Fibroblast of lung (primary cell): Measurements from ENCODE around the gene HOXB7. TPM values are rescaled to one million over a fixed set of nuclear protein-coding genes. Genes with fewer than 3 reads are reported as not detected.

Experiments used
- DNase-seq, 2 donors: peaks; one replicate each; pipeline versions ENCODE4 v3.0.0 to v3.0.0-alpha.2; 2010; ENCODE audit warnings: low read depth in 2 of 2
- H2AFZ ChIP-seq: 2 replicates; pipeline ENCODE4 v1.5.1; 2012; ENCODE audit warnings: low read length, control low read depth, inconsistent platforms
- H3K27ac ChIP-seq: 2 replicates; pipeline ENCODE4 v1.5.1; 2011; ENCODE audit warnings: low read length, control low read depth; ENCODE audit not compliant: insufficient read depth
- H3K27me3 ChIP-seq: 2 replicates; pipeline ENCODE4 v1.5.1; 2011; ENCODE audit warnings: mild to moderate bottlenecking, low read length; ENCODE audit not compliant: control insufficient read depth, insufficient read depth
- H3K36me3 ChIP-seq: 2 replicates; pipeline ENCODE4 v1.5.1; 2011; ENCODE audit warnings: low read length; ENCODE audit not compliant: control insufficient read depth, insufficient read depth
- H3K4me1 ChIP-seq: 2 replicates; pipeline ENCODE4 v1.5.1; 2011; ENCODE audit warnings: low read length; ENCODE audit not compliant: control insufficient read depth, insufficient read depth; ENCODE audit errors: extremely low read depth
- H3K4me2 ChIP-seq: 2 replicates; pipeline ENCODE4 v1.5.1; 2011; ENCODE audit warnings: low read length, control low read depth; ENCODE audit not compliant: insufficient read depth; ENCODE audit errors: extremely low read depth
- H3K4me3 ChIP-seq, 4 experiments: fragments of 200-600 bp in 1 of 4; sonication (generic) in 1 of 4; replicated peaks in 1 of 4; 2 replicates each; pipeline ENCODE4 v1.5.1; 2011 to 2016; ENCODE audit warnings: low read length in 4 of 4, low read depth in 3 of 4, mild to moderate bottlenecking in 3 of 4, control low read depth in 2 of 4, inconsistent platforms in 1 of 4, mixed read lengths in 1 of 4; ENCODE audit not compliant: insufficient read depth in 1 of 4; ENCODE audit errors: control extremely low read depth in 1 of 4
- H3K79me2 ChIP-seq: 2 replicates; pipeline ENCODE4 v1.5.1; 2012; ENCODE audit warnings: mild to moderate bottlenecking, low read length, inconsistent platforms; ENCODE audit not compliant: control insufficient read depth, insufficient read depth
- H3K9ac ChIP-seq: 2 replicates; pipeline ENCODE4 v1.5.1; 2011; ENCODE audit warnings: mild to moderate bottlenecking, low read length, control low read depth; ENCODE audit not compliant: insufficient read depth
- H3K9me3 ChIP-seq: 2 replicates; pipeline ENCODE4 v1.5.1; 2012; ENCODE audit warnings: low read depth, low read length; ENCODE audit not compliant: control insufficient read depth, insufficient read depth
- H4K20me1 ChIP-seq: 2 replicates; pipeline ENCODE4 v1.5.1; 2011; ENCODE audit warnings: low read length; ENCODE audit not compliant: control insufficient read depth, insufficient read depth; ENCODE audit errors: extremely low read depth
- EZH2 ChIP-seq: IDR thresholded peaks from 2 replicates; pipeline ENCODE4 v1.5.1; 2012; ENCODE audit warnings: low read length, control low read depth, mild to moderate bottlenecking; ENCODE audit errors: missing control alignments
- polyA plus RNA-seq, 2 donors: library from polyadenylated mRNA; depleted of rRNA in 1 of 2; stranded (reverse) in 1 of 2; unstranded in 1 of 2; fragments of >200 nt; gene quantifications; 2 replicates each; pipeline ENCODE4 v1.2.1, GENCODE V29; 2011 to 2012; ENCODE audit warnings: missing spikeins in 1 of 2
- total RNA-seq: library from RNA; depleted of rRNA; stranded (reverse); fragments of >200 nt; gene quantifications from 2 replicates; pipeline ENCODE4 v1.2.1, GENCODE V29; 2014
- TF ChIP-seq, protein P1 (sequence below), 2 donors: IDR thresholded peaks in 1 of 2; conservative IDR thresholded peaks in 1 of 2; 1 replicate in 1 of 2; 2 replicates in 1 of 2; pipeline ENCODE4 v1.5.1; 2011 to 2012; ENCODE audit warnings: low read length in 2 of 2, control low read depth in 1 of 2, inconsistent platforms in 1 of 2, low read depth in 1 of 2, mild to moderate bottlenecking in 1 of 2

HOXB7 gene
- total and polyA plus RNA-seq, 2 donors (not counting 1 experiment from before 2014, with no cell fraction given): 7.4 to 12.7 TPM

DNA sequence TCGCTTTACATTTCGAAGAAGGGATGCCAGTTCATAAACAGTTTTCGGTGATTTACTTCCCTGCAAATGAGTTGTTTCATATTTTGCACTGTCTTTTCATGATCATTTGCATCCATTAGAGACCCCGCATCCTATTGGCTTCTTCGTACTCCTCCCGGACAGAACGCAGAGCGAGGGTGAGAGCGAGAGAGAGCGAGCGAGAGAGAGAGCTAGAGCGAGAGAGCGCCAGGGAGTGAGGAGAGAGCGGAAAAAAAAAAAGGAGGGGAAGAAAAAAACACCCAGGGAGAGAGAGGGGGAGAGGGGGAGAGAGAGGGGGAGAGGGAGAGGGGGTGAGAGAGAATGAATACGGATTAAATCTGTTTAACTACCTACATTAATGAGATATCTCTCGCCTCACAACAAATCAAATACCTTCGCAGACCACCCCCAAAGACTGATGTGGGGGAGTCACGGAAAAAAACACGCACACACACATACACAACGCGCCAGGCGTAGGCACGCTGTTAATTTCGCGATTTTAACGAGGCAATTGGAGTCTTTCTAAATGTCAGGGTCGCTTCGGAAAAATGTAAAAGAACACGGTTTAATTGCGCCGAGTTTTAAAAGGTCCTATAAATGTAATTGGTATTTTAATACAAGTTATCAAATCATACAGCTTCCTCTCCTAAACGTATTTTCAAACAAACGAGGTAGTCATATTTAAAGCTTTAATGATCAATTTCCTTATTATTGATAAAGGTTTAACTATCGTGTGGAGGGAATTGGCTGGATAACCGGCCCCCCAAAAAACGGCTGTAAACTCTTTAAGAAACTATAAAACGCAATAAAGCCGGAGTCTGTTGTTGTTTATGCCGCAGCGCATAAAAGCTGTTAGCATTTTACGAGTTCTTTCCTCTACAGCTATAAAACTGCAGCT is 4.5 kb upstream of the HOXB7 start, which contains the start of gene HOXB8:
HOXB8 (minus strand) TSS at position 246 of the 916 bp plus-strand sequence. CDS start 588 bp downstream, outside the sequence.
- H3K9ac ChIP-seq: peak within 1 kb of the TSS; percentile 0
- peak within 1 kb of the TSS; percentile 21 to 80 (median 36) for H3K4me3 ChIP-seq
- H3K4me2 ChIP-seq: peak within 1 kb of the TSS; percentile 51
- H3K4me1 ChIP-seq: peaks cover 6% of the 10 kb centered on the region
- H3K79me2 ChIP-seq: peaks cover 11% of the 10 kb centered on the region
- H3K36me3 ChIP-seq: no peaks in the 10 kb centered on the region
- H3K27ac ChIP-seq: no peak within 1 kb of the TSS
- H3K9me3 ChIP-seq: no peaks in the 10 kb centered on the region
- peaks cover 60% of the 10 kb centered on the region for H3K27me3 ChIP-seq
- TF ChIP-seq, protein P1, sequence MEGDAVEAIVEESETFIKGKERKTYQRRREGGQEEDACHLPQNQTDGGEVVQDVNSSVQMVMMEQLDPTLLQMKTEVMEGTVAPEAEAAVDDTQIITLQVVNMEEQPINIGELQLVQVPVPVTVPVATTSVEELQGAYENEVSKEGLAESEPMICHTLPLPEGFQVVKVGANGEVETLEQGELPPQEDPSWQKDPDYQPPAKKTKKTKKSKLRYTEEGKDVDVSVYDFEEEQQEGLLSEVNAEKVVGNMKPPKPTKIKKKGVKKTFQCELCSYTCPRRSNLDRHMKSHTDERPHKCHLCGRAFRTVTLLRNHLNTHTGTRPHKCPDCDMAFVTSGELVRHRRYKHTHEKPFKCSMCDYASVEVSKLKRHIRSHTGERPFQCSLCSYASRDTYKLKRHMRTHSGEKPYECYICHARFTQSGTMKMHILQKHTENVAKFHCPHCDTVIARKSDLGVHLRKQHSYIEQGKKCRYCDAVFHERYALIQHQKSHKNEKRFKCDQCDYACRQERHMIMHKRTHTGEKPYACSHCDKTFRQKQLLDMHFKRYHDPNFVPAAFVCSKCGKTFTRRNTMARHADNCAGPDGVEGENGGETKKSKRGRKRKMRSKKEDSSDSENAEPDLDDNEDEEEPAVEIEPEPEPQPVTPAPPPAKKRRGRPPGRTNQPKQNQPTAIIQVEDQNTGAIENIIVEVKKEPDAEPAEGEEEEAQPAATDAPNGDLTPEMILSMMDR (conservative IDR thresholded peaks at IDR 0.05 in 1 of 2, IDR thresholded peaks at IDR 0.05 in 1 of 2; ENCODE audit: low read depth in 1 of 2, low read length in 2 of 2): no peak
- TF ChIP-seq EZH2: peak; percentile 52
- no peaks in the 10 kb centered on the region for H4K20me1 ChIP-seq
- DNase-seq: peak in 1 of 2 donors; percentile 51
- no peak within 1 kb of the TSS for H2AFZ ChIP-seq

DNA sequence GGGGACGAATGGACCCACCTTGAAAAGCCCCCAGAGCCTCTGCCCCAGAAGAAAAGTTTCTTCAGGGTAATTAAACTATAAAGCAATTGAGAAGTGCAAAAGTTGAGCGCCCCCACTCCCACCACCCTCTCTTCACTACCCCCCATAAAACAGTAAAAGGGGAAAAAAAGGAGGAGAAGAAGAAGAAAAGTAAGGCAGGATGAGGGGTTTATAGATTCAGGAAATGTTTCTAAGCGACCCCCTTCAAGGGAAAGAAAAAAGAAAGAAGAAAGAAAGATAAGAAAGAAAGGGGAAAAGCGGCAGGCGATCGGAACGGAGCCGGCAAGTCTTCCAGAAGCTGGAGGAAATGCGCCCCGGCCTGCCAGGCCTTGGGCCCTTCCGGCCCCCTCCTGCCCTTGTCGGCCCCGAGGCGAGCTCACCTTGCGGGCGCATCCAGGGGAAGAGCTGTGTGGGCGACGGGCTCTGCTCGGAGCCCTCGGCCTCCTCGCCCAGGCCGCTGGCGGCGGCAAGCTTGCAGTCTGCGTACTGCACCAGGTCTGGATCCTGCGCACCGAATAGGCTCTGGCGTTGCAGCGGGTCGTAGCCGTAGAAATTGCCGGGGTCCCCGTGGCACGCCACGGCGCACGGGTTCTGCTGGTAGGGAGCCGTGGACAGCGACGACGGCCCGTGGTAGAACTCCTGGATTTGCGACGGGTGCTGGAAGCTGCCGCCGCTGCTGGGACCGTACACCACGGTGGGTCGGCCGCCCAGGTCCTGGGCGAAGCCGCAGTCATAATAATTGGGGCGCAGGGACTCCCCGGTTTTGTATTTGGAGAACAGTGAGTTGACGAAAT is 3.3 kb upstream of the HOXB7 start:
- no peaks in the 10 kb centered on the region for H4K20me1 ChIP-seq
- H3K27ac ChIP-seq: no peak overlapping the region
- no peaks in the 10 kb centered on the region for H3K36me3 ChIP-seq
- H3K4me3 ChIP-seq: peak overlapping the region; percentile 21 to 80 (median 36)
- H3K79me2 ChIP-seq: peaks cover 18% of the 10 kb centered on the region
- peak overlapping the region; percentile 0 for H3K9ac ChIP-seq
- H3K27me3 ChIP-seq: peaks cover 51% of the 10 kb centered on the region
- no peak overlapping the region for H2AFZ ChIP-seq
- peak; percentile 97 for TF ChIP-seq EZH2
- TF ChIP-seq, protein P1 (conservative IDR thresholded peaks at IDR 0.05 in 1 of 2, IDR thresholded peaks at IDR 0.05 in 1 of 2; ENCODE audit: low read depth in 1 of 2, low read length in 2 of 2): no peak
- DNase-seq: no peak
- peak overlapping the region; percentile 35 for H3K4me2 ChIP-seq
- H3K4me1 ChIP-seq: peaks cover 11% of the 10 kb centered on the region
- H3K9me3 ChIP-seq: no peaks in the 10 kb centered on the region
